Fibroblast of skin of abdomen (primary cell): Measurements from ENCODE around the gene SYCE1L.
"Not testable (repeated sequence)": the region's sequence is repeated elsewhere in the genome, so short reads cannot be mapped to it uniquely, and the experiment has no call there.

Source experiments
- DNase-seq: peaks from one replicate; pipeline ENCODE4 v3.0.0-alpha.2; 2013

The SYCE1L gene

DNA sequence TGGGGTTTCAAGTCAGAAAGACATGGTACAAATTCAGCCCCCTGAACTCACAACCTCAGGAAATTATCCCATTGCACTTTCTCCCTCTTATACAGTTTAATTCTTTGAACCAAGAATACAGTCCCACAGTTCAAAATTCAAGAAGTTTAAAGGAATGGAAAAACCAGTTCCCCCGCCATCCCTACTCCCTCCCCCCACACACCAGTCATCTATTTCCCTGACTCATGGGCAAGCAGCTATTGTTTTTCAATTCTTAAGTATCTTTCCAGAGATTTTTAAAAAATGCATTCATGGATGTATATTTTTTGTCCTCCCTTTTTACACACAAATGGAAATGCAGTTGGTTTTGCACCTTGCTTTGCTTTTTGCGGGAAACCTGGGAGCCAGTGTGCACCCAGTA, 7.3 kb downstream of the SYCE1L start:
- DNase-seq, result no peak

- no peak for DNase-seq
These were observed 7.8 kb downstream of the SYCE1L start for GRCh38 chr16:77207030-77207429.

DNA sequence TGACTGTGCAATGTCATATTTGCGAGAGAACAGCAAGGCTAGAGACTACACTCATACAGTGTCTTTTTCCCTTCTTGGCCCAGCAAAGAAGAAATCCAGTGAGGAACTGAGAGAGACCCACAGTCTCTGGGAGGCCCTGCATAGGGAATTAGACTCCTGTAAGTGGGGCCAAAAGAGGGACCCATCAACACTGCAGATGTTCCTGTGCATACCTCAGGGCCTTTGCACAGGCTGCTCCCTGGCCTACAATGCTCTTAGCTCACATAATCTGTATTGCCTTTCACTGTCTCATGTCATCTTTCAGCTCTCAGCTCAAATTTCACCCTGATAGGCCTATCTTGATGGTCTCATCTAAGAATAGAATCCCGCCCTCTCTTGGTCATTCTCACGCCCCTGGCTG, 9.2 kb downstream of the SYCE1L start:
- no peak for DNase-seq

DNA sequence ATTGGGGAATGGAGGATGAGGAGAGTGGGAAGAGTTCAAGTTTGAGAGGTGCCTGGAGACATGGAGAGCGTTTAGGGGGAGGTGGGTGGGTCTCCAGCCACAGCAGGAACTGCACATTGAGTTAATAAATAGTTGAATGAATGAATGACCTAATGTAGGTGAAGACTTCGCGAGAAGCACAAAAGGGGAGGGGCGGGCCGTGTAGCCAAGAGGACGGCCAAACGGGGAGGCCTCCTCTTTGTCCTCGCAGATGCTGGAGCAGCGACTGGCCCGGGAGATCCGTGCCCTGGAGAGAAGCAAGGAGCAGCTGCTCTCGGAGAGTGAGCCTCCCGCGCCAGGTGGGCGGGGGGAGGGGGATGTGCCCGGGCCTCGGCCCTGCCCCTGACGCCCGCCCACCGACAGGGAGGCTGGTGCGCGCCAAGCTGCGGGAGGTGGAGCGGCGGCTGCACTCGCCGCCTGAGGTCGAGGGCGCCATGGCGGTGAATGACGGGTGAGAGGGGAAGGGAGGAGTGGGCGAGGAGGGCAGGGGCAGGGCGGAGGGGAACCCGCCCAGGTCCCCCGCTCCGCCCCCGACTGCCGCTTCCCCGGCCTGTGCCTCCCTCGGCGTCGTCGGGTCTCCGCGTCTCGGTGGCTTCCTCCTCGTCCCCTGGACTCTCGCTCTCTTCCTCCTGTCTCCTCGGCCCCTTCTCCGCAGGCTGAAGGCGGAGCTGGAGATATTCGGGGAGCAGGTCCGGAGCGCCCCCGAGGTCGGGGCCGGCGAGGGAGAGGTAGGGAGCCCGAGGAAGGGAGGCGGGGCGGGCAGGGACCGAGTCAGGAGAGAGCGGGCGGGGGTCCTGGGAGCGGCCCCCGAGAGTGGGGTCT, 12.9 kb downstream of the SYCE1L start:
- no peak for DNase-seq

- DNase-seq, result no peak
These were observed 13.7 kb downstream of the SYCE1L start for GRCh38 chr16:77212741-77213541.

DNA sequence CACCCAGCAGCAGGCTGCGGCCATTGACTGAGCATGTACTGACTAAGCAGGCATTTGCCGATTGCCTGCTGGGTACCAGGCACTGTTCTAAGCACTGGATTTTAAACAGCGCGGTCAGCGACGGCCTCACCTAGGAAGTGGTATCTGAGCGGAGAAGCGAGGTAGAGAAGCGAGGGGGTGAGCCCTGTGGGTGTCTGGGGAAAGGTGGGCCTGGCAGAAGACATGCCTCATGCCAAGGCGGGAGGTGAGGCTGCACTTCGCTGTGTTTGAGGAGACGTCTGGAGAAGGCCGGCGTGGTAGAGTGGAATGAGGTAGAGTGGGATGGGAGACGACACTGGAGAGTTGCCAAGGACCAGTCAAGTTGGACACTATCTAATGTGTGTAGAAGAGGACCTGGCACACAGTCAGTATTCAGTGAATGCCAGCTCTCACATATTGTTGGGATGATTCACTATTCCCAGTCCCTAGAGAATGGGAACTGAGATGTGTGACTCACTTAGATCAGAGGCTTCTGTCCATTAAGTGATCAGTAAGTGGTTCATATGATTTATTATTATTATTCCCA, 14.4 kb downstream of the SYCE1L start:
- DNase-seq, result peak; percentile 93

GRCh38 chr16:77214411-77215138, 15.4 kb downstream of the SYCE1L start:
- no peak for DNase-seq

DNA sequence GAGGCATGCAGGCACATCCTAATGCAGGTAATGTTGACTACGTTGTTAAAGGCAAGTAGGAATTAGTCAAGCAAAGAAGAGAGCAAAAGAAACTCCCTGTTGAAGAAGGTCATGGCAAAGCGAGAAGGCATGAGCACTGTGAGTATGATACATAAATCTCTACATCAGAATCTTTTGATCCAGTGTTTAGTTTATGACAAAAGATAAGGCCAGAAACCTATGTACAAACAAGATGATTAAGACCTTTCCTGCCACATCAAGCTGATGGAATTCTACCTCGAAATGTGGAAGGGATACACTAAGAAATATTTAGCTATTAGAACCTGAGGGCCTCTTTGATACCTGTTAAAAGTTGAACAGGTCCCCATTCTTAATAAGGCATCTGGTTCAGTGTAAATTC, 20.2 kb downstream of the SYCE1L start:
- no peak for DNase-seq

DNA sequence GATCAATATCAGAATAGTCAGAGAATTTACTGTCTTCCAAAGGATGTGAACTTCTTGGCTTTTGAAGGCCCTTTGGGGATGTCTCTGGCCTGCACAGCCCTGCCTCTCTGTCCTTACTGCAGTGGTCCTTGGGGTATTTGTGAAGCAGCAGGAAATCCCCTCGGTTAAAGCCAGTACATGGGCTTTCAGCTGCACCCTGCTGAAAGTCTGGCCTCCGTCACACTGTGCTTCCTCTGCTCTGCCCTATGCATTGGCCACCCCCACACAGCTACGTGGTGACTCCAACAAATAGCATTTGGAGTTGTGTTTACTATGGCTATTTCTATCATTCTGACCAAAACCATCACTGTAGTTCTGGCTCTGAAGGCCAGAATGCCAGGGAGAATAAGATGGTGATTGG, 21.2 kb downstream of the SYCE1L start:
- DNase-seq, result no peak

GRCh38 chr16:77221482-77221881, 22.3 kb downstream of the SYCE1L start:
- DNase-seq, result no peak

GRCh38 chr16:77223184-77223583, 24.0 kb downstream of the SYCE1L start:
- DNase-seq, result no peak

DNA sequence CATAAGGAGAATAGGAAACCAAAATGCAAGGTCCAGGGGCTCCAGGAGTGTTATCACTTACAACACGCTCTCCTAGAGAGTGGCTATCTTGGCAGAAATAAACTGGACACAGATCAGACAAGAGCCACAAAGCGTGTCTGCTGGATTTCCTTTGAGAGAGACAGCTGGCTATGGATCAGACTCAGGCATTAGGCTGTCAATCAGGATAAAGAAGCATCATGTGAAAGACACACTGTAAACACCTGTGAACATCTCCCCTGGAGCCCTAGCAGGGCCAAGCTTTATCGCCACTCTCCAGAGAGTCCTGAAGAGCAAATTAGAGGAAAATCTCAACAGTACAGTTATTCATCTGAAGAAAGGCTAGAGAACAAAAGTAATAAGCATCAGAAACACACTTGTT, 26.0 kb downstream of the SYCE1L start:
- DNase-seq, result no peak

DNA sequence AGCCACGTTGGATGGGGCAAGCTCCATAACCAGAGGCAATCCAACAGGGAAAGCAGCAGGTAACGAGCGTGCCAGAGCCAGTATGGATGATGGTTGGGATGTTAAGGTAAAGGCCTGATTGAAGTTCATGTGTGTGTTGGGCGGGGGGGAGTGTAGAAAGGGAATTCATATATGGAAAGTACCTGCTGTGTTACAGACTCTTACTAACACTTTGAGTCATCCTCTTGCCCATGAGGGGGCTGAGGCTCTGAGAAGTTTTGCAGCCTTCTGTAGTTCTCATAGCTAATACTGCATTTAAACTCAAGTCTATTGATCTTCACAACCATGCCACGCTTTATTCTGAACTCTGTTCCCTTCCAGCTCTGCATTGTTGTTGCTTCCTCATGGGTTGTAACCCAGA, 28.5 kb downstream of the SYCE1L start:
- DNase-seq, result no peak

- DNase-seq, result no peak
These were observed 31.8 kb downstream of the SYCE1L start for GRCh38 chr16:77231047-77231446.

GRCh38 chr16:77233799-77234519, 34.8 kb downstream of the SYCE1L start:
- DNase-seq, result no peak

- no peak for DNase-seq
These were observed 35.4 kb downstream of the SYCE1L start for GRCh38 chr16:77234611-77235010.

GRCh38 chr16:77236063-77236511, 36.9 kb downstream of the SYCE1L start:
- DNase-seq, result peak; percentile 73

GRCh38 chr16:77238593-77238992, 39.4 kb downstream of the SYCE1L start:
- DNase-seq, result no peak

GRCh38 chr16:77242471-77242870, 43.3 kb downstream of the SYCE1L start:
- DNase-seq, result not testable (repeated sequence)

GRCh38 chr16:77246150-77246549, 46.9 kb downstream of the SYCE1L start:
- no peak for DNase-seq

GRCh38 chr16:77250400-77250799, 51.2 kb downstream of the SYCE1L start:
- DNase-seq, result peak; percentile 60
